NK-92 (cell line): ENCODE measurements around the gene LRP5.
"Not testable (repeated sequence)": the region's sequence is repeated elsewhere in the genome, so short reads cannot be mapped to it uniquely, and the experiment has no call there.

Experiments used
- DNase-seq: peaks from one replicate; lab custom pipeline; 2025; ENCODE audit not compliant: unreplicated experiment; lab: John Stamatoyannopoulos, UW

Gene LRP5

DNA sequence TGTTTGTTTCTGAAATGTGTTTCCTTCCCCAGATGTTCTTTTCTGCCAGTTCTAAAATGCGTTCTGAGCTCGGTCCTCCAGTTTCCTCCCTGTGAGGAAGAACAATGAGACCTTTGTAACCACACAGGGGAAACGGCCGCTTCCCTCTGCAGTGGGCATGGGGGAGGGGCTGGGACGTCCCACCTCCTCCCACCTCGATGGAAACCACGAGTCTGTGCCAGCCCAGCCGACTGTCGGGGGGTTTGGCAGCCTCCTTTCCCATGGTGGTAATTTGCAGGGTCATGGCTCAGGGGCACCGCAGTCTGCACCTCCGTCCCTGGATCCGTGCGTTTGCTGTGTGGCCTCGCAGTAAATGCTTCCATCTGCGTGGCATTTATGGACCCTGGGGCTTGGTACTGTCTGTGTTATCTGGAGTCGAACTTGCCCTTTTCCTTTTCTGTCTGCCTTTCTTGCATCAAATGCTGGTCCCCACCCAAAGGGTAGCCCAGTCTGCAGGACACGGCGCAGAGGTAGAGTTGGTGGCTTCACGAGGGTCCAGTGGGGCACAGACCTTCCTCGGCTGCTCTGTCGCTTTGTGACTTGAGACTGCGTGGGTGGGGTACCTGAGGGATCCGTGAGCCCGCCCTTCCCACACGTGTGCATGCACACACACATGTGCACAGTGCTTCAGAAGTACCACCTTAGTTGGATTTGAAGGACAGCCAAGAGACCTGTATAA, 16.1 kb downstream of the LRP5 start:
- DNase-seq, result no peak

DNA sequence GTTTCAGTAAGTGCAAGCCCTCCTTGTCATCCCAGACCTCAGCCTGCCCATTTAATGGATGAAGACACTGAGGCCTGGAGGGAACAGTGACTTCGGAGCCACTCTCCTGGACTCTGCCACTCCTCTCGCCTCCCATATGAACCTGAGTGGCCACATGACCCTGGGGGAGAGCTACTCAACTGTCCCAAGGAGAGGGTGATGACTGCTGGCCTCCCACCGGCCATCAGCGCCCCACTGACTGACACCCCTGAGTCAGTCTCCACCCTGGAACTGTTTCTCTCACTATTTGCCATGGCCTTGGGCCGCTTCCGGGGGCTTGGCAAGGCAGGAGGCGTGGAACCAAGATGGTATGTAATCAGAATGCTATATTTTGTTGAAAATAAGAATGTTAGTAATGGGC, 17.1 kb downstream of the LRP5 start:
- DNase-seq, result no peak

DNA sequence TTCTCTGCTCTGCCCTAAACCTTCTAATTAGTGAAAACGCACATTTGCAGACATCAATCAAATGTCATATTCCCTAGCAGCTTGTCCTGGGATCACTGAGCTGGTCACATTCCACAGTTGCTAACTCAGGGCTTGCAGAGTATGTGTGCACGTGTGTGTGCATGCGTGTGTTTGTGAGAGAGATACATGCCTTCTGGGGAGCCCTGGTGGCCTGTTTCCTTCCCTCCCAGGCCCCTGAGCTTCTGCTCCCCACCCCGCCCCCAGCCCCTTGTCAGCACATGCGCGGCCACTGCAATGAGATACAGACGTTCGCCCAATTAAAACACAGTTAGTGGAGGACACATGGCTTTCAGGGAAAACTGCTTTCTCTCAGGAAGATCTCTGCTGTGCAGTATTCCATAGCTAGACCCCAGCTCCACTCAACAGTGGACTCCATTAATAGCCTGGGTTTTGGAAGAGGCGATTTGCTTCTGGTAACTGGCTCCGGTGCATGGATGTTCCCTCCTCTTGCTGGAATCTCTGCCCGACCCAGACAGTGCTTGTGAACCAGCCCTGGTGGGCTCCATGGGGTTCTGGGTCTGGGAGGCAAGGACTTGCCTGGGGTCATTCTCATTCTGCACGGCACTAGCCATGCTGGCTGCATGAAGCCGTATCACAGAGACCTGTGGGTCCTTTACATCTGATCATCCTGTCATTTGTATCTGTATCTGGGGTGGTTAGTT, 17.7 kb downstream of the LRP5 start:
- no peak for DNase-seq

DNA sequence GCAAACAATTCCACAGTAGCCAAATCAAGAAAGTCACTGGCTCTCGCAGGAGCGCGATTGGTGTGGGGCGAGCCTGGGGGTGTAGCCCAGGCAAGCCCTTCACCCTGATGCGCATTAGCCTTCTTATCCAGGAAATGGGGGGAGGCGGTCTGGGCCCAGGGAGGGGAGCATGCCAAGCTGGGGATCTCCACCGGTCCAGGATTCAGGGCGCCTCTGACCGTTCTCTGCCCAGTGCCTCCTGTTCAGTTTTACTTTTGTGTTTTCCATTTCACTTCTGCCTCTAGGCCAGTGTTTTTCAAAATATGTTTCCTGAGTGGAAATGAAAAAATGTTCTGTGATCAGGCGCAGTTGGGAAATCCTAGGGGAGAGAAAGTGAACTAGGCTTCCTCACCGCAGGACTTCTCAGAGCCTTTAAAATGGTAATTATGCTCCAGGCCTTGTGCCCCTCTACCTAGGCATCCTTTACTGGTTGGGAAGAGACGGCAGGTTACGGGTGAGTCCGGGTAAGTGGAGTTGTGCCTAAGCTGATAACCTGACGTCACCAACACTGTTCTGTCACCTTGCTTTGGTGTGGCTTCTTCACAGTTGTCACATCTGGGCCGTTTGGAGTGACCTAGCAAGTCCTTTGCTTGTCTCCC, 18.4 kb downstream of the LRP5 start:
- no peak for DNase-seq

- no peak for DNase-seq
These were observed 19.1 kb downstream of the LRP5 start for GRCh38 chr11:68331338-68331947.

- no peak for DNase-seq
These were observed 19.8 kb downstream of the LRP5 start for GRCh38 chr11:68332186-68332585.

DNA sequence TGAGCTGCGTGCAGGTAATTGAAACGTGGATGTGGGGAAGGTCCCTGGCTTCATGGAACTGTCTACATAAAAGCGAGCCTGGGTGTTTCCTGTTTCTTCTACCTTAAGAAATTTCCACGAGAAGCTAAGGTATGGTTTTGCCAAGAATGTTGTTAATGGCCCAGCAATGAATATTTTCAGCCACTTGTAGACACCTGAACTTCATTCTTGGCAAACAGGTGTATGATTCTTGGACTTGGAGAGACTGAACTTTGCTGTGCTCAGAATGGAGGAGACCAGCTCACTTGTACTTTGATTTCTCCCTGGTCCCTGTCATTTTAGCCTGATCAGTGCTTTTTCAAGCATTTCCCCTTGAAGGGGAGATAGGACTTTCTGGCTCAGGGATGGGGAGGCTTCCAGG, 20.8 kb downstream of the LRP5 start:
- DNase-seq, result no peak

GRCh38 chr11:68334923-68335322, 22.5 kb downstream of the LRP5 start:
- DNase-seq, result no peak

- no peak for DNase-seq
These were observed 23.3 kb downstream of the LRP5 start for GRCh38 chr11:68335683-68336082.

- DNase-seq, result no peak
These were observed 24.3 kb downstream of the LRP5 start for GRCh38 chr11:68336716-68337115.

DNA sequence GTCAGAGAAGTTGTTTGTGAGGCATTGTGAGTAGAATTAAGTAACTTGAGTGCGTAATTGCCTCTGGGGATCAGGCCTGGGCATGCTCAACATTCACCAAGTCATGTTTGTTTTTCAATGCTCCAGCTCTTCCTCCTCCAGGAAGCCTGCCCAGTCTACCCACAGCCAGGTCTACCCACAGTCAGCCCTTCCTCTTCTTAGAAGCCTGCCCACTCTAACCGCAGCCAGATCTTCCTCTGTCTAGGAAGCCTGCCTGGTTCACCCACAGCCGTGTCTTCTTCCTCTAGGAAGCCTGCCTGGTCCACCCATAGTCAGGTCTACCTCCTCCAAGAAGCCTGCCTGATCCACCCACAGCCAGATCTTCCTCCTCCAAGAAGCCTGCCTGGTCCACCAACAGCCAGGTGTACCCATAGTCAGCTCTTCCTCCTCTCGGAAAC, 25.0 kb downstream of the LRP5 start:
- no peak for DNase-seq

DNA sequence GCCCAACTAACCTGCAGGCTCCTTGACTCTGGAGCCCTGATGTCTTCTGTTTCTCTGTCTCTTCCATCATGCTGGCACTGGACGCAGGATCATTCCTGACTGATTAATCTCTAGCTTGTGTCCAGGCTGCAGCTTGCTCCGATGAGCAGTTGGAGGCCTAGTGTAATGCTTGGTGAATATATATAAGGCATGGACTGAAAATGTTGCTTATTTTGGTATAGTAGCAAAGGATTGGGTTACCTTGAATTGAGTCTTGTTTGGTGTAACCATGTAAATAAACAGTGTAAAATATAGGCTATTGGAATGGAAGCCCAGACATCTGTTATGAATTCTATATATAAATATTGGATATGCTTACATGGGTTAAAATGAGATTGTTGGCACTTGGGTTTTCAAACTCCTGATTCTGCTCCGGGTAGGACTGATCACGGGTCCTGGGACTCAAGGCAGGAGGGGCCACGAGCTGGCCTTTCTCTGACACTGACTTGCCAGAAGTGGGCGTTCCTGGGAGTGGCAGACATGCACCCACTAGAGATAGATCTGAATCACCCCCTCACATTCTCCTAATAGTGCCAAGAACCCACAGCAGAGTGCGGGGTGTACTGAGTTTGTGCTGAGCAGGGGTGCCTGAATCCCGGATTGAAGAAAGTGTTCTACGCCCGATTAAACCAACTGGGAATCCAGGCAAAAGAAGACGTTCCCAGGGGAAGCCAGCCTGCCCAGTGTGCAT, 25.8 kb downstream of the LRP5 start:
- no peak for DNase-seq

DNA sequence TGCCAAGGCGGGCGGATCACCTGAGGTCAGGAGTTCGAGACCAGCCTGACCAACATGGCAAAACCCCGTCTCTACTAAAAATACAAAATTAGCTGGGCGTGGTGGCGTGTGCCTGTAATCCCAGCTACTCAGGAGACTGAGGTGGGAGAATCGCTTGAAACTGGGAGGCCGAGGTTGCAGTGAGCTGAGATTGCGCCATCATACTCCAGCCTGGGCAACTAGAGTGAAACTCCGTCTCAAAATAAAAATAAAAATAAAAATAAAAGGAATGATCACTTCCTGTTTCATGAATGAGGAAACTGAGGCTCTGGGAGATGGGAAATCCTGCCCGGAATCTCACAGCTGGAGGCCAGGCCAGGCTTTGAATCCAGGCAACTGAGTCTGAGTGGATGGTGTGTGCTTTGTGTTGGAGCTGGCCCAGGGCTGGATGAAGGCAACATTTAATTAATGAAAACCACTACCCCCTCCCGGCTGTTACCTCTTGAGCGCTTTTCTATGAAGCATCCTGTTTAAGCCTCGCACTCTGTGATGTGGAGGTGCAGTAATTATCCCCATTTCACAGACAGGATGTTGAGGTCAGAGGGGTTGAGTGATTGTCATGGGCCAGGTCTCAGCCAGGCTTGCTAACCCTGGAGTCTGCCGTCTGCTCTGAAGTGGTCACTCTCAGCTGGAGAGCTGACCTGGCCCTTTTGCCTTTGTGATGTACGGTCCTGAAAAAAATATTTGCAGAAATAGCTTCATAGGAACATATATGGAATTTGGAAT, 27.8 kb downstream of the LRP5 start:
- DNase-seq, result no peak

GRCh38 chr11:68340784-68341556, 28.6 kb downstream of the LRP5 start:
- no peak for DNase-seq

- DNase-seq, result no peak
These were observed 29.4 kb downstream of the LRP5 start for GRCh38 chr11:68341557-68342458.

GRCh38 chr11:68342459-68343158, 30.2 kb downstream of the LRP5 start:
- no peak for DNase-seq

DNA sequence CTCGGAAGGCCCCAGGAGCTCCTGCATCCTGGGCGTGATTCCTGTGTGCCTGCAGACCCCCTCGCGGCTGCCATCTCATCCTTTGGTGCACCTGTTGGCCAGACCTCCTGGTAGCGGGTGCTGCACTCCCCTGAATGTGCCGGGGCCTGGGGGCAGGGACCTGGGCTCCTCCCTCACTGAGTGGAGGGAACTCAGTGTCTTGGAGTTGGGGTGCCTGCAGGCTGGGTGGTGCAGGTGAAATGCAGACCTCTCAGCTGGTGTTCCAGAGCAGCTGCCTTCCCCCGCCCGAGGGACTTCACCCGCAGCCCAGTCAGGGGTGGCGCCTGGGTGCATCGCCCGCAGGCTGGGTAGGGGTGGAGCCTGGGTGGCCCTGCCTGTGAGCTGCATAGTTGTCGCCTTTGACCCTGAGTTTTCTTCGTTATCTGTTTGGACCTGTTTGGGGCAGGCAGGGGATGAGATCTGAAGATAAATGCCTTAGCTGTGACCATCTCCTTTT, 31.4 kb downstream of the LRP5 start:
- no peak for DNase-seq

DNA sequence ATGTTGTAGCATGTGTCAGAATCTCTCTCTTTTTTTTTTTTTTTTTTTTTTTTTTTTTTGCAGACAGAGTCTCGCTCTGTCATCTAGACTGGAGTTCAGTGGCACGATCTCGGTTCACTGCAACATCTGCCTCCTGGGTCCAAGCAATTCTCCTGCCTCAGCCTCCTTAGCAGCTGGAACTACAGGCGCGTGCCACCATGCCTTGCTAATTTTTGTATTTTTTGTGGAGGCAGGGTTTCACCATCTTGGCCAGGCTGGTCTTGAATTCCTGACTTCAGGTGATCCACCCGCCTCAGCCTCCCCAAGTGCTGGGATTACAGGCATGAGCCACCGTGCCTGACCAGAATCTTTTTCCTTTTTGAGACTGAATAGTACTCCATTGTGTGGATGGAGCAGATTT, 32.4 kb downstream of the LRP5 start:
- not testable (repeated sequence) for DNase-seq
